Heart left ventricle (tissue), 16 donors: ENCODE results near the gene PTGDS. TPM values are rescaled to one million over a fixed set of nuclear protein-coding genes. Genes with fewer than 3 reads are reported as not detected.
"Not testable (repeated sequence)": the region's sequence is repeated elsewhere in the genome, so short reads cannot be mapped to it uniquely, and the experiment has no call there.

ENCODE experiments used
- ATAC-seq, 4 donors: fragments of 200-7000 bp; cut with Tn5 transposase; one replicate each; pipeline ENCODE4 v1.9.1; 2020 to 2022; ENCODE audit warnings: moderate library complexity in 4 of 4, mild to moderate bottlenecking in 3 of 4, moderate number of reproducible peaks in 1 of 4
- DNase-seq, 5 donors: peaks; one replicate each; pipeline ENCODE4 v3.0.0-alpha.2; 2020
- H3K27ac ChIP-seq, 12 donors: fragments of 200-600 bp; sonication (generic) in 4 of 12; one replicate each; pipeline versions ENCODE4 v1.5.0 to v1.8.0; 2016 to 2022; ENCODE audit warnings: mild to moderate bottlenecking in 2 of 12
- H3K27me3 ChIP-seq, 9 donors: fragments of 200-600 bp; sonication (generic) in 2 of 9; one replicate each; pipeline versions ENCODE4 v1.5.1 to v1.8.0; 2016 to 2022; ENCODE audit warnings: mild to moderate bottlenecking in 3 of 9
- H3K36me3 ChIP-seq, 9 donors: fragments of 200-600 bp; sonication (generic) in 2 of 9; one replicate each; pipeline versions ENCODE4 v1.5.0 to v1.8.0; 2018 to 2022; ENCODE audit warnings: mild to moderate bottlenecking in 2 of 9
- H3K4me1 ChIP-seq, 12 donors: fragments of 200-600 bp; sonication (generic) in 4 of 12; one replicate each; pipeline versions ENCODE4 v1.5.0 to v1.8.0; 2016 to 2022; ENCODE audit warnings: mild to moderate bottlenecking in 3 of 12
- H3K4me3 ChIP-seq, 12 donors: fragments of 200-600 bp; sonication (generic) in 4 of 12; one replicate each; pipeline versions ENCODE4 v1.5.0 to v1.8.0; 2017 to 2022; ENCODE audit warnings: mild to moderate bottlenecking in 9 of 12, moderate library complexity in 4 of 12
- H3K9me3 ChIP-seq, 12 donors: fragments of 200-600 bp; sonication (generic) in 4 of 12; one replicate each; pipeline versions ENCODE4 v1.5.0 to v1.8.0; 2016 to 2022; ENCODE audit warnings: mild to moderate bottlenecking in 1 of 12
- POLR2A ChIP-seq, 2 donors: fragments of 450-650 bp; IDR thresholded peaks; one replicate each; pipeline ENCODE4 v1.6.1; 2017; ENCODE audit warnings: antibody characterized with exemption in 2 of 2, mild to moderate bottlenecking in 2 of 2, moderate library complexity in 2 of 2
- WGBS, 4 donors: extraction: QIAGEN DNeasy Blood & Tissue Kit in 2 of 4; methylation state at CpG; one replicate each; pipeline versions ENCODE4 v1.1.5 to v1.1.7; 2013 to 2018; 5-methylcytosine and 5-hydroxymethylcytosine counted together
- intact Hi-C, 10 donors: fragments of 100-400 bp; cut with DNase I; formaldehyde crosslinking; loops; one replicate each; pipeline versions ENCODE4 v1.11.1 to v1.14.2; 2022
- polyA plus RNA-seq, 2 donors: library from polyadenylated mRNA; stranded (reverse); fragments of 200-250 nt; gene quantifications; one replicate each; pipeline ENCODE4 v1.2.3, GENCODE V29; 2013
- total RNA-seq, 9 donors: library from RNA; depleted of rRNA in 2 of 9; stranded (reverse); fragments of >200 nt in 2 of 9; fragmentation: NEBNext Ultra II Directional in 3 of 9; extraction: Animal tissue kit (Norgen Biotek cat#: 25700) in 3 of 9; gene quantifications; one replicate each; pipeline versions ENCODE4 v1.1.0 to v1.2.4, GENCODE V29; 2016 to 2023
- TF ChIP-seq, protein P1 (sequence below), 12 donors: fragments of 200-600 bp; sonication (generic) in 4 of 12; IDR thresholded peaks; one replicate each; pipeline versions ENCODE4 v1.5.0 to v1.8.0; 2018 to 2022; ENCODE audit warnings: antibody characterized with exemption in 12 of 12, mild to moderate bottlenecking in 5 of 12
- donor health status: ischemic (EF 13 %, LVEDD 7.1; RV severe dilation, severe dysfunction).
- donor health status: healthy with polysubstance abuse.
- donor health status: DM: no; HTN: yes; CAD: no.
- donor health status: DM: no; HTN: no; CAD: no.
- donor health status: ischemic (EF 25% LVEDD 6.9; RV normal size, moderate dysfunction).
- donor health status: ischemic (EF 25% LVEDD 5.7; RV mildly dilated, moderate dysfunction).
- donor health status: healthy.
- donor health status: DM: yes; HTN: yes; CAD: no.
- donor health status: ischemic (EF 35%, LVEDD 5.7; RV mildly dilated, moderate dysfunction).
- donor health status: nonischemic (EF 11% LVEDD 7.7; RV severe dilation, severe dysfunction).
- donor health status: DM: yes; HTN: yes; CAD: no.
- donor health status: PGD.
- donor health status: ischemic (EF 29% LVEDD 5.4; RV normal size, mild dysfunction).
- donor health status: nonischemic (EF 23%, LVEDD 6.1; RV moderate dilation, normal function).

PTGDS gene
- total and polyA plus RNA-seq, 11 donors: 1,152 to 5,295 (median 3,109) TPM

- 85 to 88% (median 87%) methylated on average over 20 of the region's 20 CpGs for WGBS, 4 donors
Measured at GRCh38 chr9:137001857-137002645, 24.7 kb downstream of the PTGDS start.

DNA sequence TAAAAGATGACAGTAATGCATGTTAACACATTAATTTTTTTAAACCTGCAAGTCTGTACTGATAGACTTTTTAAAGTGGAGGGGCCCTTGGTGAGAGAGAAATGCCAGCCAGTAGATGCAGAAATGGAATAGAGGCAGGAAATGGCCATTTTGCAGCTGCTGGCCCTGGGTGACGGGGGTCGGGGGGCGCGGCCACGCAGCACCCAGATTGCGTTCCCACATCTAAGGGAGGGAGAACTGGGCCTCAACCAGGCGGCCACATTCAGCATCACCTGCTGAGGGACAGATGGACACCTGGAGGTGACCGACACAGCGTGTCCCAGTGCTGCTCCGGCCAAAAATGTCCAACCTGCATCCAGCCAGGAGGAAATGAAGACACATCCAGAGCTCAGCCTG, 25.3 kb downstream of the PTGDS start:
- Histone ChIP-seq H3K9me3 (peaks cover 0 to 6% (median 0%) of the 10 kb centered on the region in 12 donors), H3K36me3 (peaks cover 0 to 2% (median 0%) of the 10 kb centered on the region in 9 donors), H3K4me1 (peaks cover 0 to 44% (median 0%) of the 10 kb centered on the region in 12 donors), H3K27ac (no peak overlapping the region), H3K27me3 (peaks cover 0 to 5% (median 0%) of the 10 kb centered on the region in 9 donors), H3K4me3 (no peak overlapping the region)
- ATAC-seq (no peak), DNase-seq (no peak)
- TF ChIP-seq, protein P1, sequence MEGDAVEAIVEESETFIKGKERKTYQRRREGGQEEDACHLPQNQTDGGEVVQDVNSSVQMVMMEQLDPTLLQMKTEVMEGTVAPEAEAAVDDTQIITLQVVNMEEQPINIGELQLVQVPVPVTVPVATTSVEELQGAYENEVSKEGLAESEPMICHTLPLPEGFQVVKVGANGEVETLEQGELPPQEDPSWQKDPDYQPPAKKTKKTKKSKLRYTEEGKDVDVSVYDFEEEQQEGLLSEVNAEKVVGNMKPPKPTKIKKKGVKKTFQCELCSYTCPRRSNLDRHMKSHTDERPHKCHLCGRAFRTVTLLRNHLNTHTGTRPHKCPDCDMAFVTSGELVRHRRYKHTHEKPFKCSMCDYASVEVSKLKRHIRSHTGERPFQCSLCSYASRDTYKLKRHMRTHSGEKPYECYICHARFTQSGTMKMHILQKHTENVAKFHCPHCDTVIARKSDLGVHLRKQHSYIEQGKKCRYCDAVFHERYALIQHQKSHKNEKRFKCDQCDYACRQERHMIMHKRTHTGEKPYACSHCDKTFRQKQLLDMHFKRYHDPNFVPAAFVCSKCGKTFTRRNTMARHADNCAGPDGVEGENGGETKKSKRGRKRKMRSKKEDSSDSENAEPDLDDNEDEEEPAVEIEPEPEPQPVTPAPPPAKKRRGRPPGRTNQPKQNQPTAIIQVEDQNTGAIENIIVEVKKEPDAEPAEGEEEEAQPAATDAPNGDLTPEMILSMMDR (IDR thresholded peaks at IDR 0.05): no peak
- 84 to 90% (median 85%) methylated on average over 9 to 10 of the region's 10 CpGs for WGBS, 4 donors
- intact Hi-C loops: no loop called here

More at GRCh38 chr9:137001857-137002645, 24.7 kb downstream of the PTGDS start:
- H3K27ac ChIP-seq: no peak overlapping the region
- DNase-seq (no peak), ATAC-seq (no peak)
- H3K4me1 ChIP-seq: peaks cover 0 to 50% (median 0%) of the 10 kb centered on the region in 12 donors
- TF ChIP-seq POLR2A (IDR thresholded peaks at IDR 0.05): no peak
- TF ChIP-seq, protein P1 (IDR thresholded peaks at IDR 0.05): no peak
- H3K9me3 ChIP-seq: peaks cover 0 to 6% (median 0%) of the 10 kb centered on the region in 12 donors
- intact Hi-C loops: no loop called here
- H3K27me3 ChIP-seq: peaks cover 0 to 5% (median 0%) of the 10 kb centered on the region in 9 donors
- no peak overlapping the region for H3K4me3 ChIP-seq
- no peaks in the 10 kb centered on the region for H3K36me3 ChIP-seq

GRCh38 chr9:137004285-137004684, 27.0 kb downstream of the PTGDS start:
- intact Hi-C loops, ATAC-seq: not testable (repeated sequence)
- WGBS, 4 donors: 34 to 47% (median 43%) methylated on average over 17 of the region's 17 CpGs

More at GRCh38 chr9:137004285-137004684, 27.0 kb downstream of the PTGDS start:
- not testable (repeated sequence) for H3K4me3 ChIP-seq, H3K9me3 ChIP-seq, H3K27ac ChIP-seq, DNase-seq, H3K27me3 ChIP-seq
- TF ChIP-seq, protein P1 (IDR thresholded peaks at IDR 0.05): peak; percentile 8 to 48 (median 28)
- Histone ChIP-seq H3K36me3 (peaks cover 0 to 11% (median 0%) of the 10 kb centered on the region in 9 donors), H3K4me1 (peaks cover 0 to 28% (median 0%) of the 10 kb centered on the region in 12 donors)
